Heart right ventricle (tissue), 16 donors: ENCODE data around the gene TMEM120B. TPM values are rescaled to one million over a fixed set of nuclear protein-coding genes. Genes with fewer than 3 reads are reported as not detected.

ENCODE experiments used
- ATAC-seq, 8 donors: fragments of 200-7000 bp; cut with Tn5 transposase; one replicate each; pipeline ENCODE4 v1.9.1; 2020; ENCODE audit warnings: mild to moderate bottlenecking in 8 of 8, moderate library complexity in 8 of 8, moderate number of reproducible peaks in 1 of 8
- DNase-seq, 2 donors: peaks; one replicate each; pipeline ENCODE4 v3.0.0-alpha.2; 2020
- H3K27ac ChIP-seq, 10 donors: fragments of 200-600 bp; sonication (generic) in 2 of 10; one replicate each; pipeline versions ENCODE4 v1.5.0 to v1.8.0; 2020 to 2022; ENCODE audit warnings: mild to moderate bottlenecking in 3 of 10
- H3K27me3 ChIP-seq, 7 donors: fragments of 200-600 bp; one replicate each; pipeline ENCODE4 v1.8.0; 2021 to 2022; ENCODE audit warnings: mild to moderate bottlenecking in 2 of 7
- H3K36me3 ChIP-seq, 9 donors: fragments of 200-600 bp; sonication (generic) in 1 of 9; one replicate each; pipeline versions ENCODE4 v1.5.0 to v1.8.0; 2020 to 2022; ENCODE audit warnings: mild to moderate bottlenecking in 2 of 9
- H3K4me1 ChIP-seq, 9 donors: fragments of 200-600 bp; sonication (generic) in 1 of 9; one replicate each; pipeline versions ENCODE4 v1.5.0 to v1.8.0; 2020 to 2022; ENCODE audit warnings: mild to moderate bottlenecking in 4 of 9
- H3K4me3 ChIP-seq, 10 donors: fragments of 200-600 bp; sonication (generic) in 2 of 10; one replicate each; pipeline versions ENCODE4 v1.5.0 to v1.8.0; 2020 to 2022; ENCODE audit warnings: mild to moderate bottlenecking in 7 of 10, moderate library complexity in 2 of 10
- H3K9me3 ChIP-seq, 11 donors: fragments of 200-600 bp in 10 of 11; sonication (generic) in 2 of 11; one replicate each; pipeline versions ENCODE4 v1.5.0 to v1.8.0; 2013 to 2022; ENCODE audit warnings: mild to moderate bottlenecking in 2 of 11, control low read depth in 1 of 11, moderate library complexity in 1 of 11
- WGBS, 2 donors: extraction: QIAGEN DNeasy Blood & Tissue Kit; methylation state at CpG; one replicate each; pipeline ENCODE4 v1.1.7; 2013; ENCODE audit warnings: inconsistent platforms in 1 of 2; 5-methylcytosine and 5-hydroxymethylcytosine counted together
- intact Hi-C, 10 donors: fragments of 100-400 bp; cut with DNase I; formaldehyde crosslinking; loops; one replicate each; pipeline versions ENCODE4 v1.11.1 to v1.14.2; 2022
- polyA plus RNA-seq, 2 donors: library from polyadenylated mRNA; stranded (reverse); fragments of 200-250 nt; gene quantifications; one replicate each; pipeline ENCODE4 v1.2.3, GENCODE V29; 2013
- total RNA-seq, 10 donors: library from RNA; stranded (reverse); fragmentation: NEBNext Ultra II Directional in 3 of 10; extraction: Animal tissue kit (Norgen Biotek cat#: 25700) in 3 of 10; gene quantifications; one replicate each; pipeline versions ENCODE4 v1.2.1 to v1.2.4, GENCODE V29; 2021 to 2023
- TF ChIP-seq, protein P1 (sequence below), 9 donors: fragments of 200-600 bp; sonication (generic) in 2 of 9; IDR thresholded peaks; one replicate each; pipeline versions ENCODE4 v1.5.0 to v1.8.0; 2021 to 2022; ENCODE audit warnings: antibody characterized with exemption in 9 of 9, mild to moderate bottlenecking in 5 of 9, moderate library complexity in 1 of 9
- donor health status: Arrhythmogenic right ventricular cardiomyopathy.
- donor health status: ischemic (EF 13 %, LVEDD 7.1; RV severe dilation, severe dysfunction).
- donor health status: healthy with polysubstance abuse.
- donor health status: DM: no; HTN: yes; CAD: no.
- donor health status: DM: no; HTN: no; CAD: no.
- donor health status: ischemic (EF 25% LVEDD 6.9; RV normal size, moderate dysfunction).
- donor health status: ischemic (EF 25% LVEDD 5.7; RV mildly dilated, moderate dysfunction).
- donor health status: healthy.
- donor health status: DM: yes; HTN: yes; CAD: no.
- donor health status: Ischemic cardiomyopathy.
- donor health status: ischemic (EF 35%, LVEDD 5.7; RV mildly dilated, moderate dysfunction).
- donor health status: nonischemic (EF 11% LVEDD 7.7; RV severe dilation, severe dysfunction).
- donor health status: DM: yes; HTN: yes; CAD: no.
- donor health status: PGD.
- donor health status: ischemic (EF 29% LVEDD 5.4; RV normal size, mild dysfunction).
- donor health status: nonischemic (EF 23%, LVEDD 6.1; RV moderate dilation, normal function).

Gene TMEM120B
- total and polyA plus RNA-seq, 12 donors = 5.3 to 12.7 (median 7.4) TPM

DNA sequence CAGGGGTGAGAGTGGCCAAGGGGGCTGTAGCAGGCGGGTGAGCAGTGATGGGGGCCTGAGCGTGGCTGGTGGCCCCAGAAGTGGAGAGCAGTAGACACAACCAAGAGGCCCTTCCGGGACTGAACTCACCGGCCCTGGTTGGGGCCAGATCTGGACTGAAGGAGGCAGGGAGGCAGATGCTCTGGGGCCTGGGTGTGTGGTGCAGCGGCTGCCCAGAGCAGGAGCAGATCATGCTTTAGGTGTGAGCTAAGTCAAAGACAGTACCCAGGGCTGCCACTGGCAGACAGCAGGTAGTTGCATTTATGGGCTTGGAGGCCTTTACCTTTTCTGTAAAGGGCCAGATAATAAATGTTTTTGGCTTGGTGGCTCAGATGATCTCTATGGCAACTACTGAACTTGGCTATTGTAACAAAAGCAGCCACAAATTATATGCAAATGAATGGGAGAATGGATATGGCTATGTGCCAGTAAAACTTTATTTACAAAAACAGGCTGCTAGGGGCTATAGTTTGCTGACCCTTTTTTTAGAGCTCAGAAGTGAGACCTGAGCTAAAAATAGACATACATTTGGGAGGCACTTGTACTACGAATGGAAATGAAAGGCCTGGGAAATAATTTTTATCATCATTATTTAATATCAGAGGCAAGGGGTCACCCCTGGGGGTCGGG lies 116.8 kb downstream of the TMEM120B start:
- peaks cover 0 to 85% (median 52%) of the 10 kb centered on the region in 9 donors for H3K36me3 ChIP-seq
- H3K4me3 ChIP-seq = no peak overlapping the region
- no peak for DNase-seq
- TF ChIP-seq, protein P1, sequence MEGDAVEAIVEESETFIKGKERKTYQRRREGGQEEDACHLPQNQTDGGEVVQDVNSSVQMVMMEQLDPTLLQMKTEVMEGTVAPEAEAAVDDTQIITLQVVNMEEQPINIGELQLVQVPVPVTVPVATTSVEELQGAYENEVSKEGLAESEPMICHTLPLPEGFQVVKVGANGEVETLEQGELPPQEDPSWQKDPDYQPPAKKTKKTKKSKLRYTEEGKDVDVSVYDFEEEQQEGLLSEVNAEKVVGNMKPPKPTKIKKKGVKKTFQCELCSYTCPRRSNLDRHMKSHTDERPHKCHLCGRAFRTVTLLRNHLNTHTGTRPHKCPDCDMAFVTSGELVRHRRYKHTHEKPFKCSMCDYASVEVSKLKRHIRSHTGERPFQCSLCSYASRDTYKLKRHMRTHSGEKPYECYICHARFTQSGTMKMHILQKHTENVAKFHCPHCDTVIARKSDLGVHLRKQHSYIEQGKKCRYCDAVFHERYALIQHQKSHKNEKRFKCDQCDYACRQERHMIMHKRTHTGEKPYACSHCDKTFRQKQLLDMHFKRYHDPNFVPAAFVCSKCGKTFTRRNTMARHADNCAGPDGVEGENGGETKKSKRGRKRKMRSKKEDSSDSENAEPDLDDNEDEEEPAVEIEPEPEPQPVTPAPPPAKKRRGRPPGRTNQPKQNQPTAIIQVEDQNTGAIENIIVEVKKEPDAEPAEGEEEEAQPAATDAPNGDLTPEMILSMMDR (IDR thresholded peaks at IDR 0.05) = no peak
- intact Hi-C loops = no loop called here
- ATAC-seq = peak in 2 of 8 donors; percentile 10 to 30
- WGBS, 2 donors = 64 to 71% methylated on average over 7 of the region's 7 CpGs
- H3K9me3 ChIP-seq = no peaks in the 10 kb centered on the region
- H3K27me3 ChIP-seq = no peaks in the 10 kb centered on the region
- peak overlapping the region in 4 of 10 donors; percentile 5 to 65 (median 48) for H3K27ac ChIP-seq
- H3K4me1 ChIP-seq = peaks cover 0 to 12% (median 6%) of the 10 kb centered on the region in 9 donors

DNA sequence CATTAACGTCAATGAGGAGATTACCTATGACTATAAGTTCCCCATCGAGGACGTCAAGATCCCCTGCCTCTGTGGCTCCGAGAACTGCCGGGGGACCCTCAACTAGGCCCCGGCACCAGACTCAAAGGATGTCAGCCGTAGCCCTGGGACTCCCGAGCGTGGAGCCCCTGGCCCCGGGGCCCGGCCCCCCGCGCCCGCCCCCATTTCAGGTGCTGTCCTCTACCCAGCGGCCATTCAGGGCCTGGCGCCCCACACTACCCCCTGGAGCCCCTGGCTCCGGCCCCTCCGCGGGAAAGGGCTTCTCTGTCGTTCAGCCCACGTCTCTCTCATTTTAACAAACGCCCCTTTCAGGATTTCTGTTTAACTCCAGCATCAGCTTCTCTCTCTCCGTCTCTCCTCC lies 117.6 kb downstream of the TMEM120B start:
- intact Hi-C loops = loop anchor here in 1 of 10 donors (10.0 kb wide), 1 partner anchor 55 kb away; the partner anchor contains the start of gene PSMD9
- Histone ChIP-seq H3K4me3 (no peak overlapping the region), H3K9me3 (no peaks in the 10 kb centered on the region), H3K27ac (peak overlapping the region in 2 of 10 donors; percentile 57 to 65), H3K4me1 (peaks cover 0 to 12% (median 6%) of the 10 kb centered on the region in 9 donors), H3K36me3 (peaks cover 0 to 78% (median 52%) of the 10 kb centered on the region in 9 donors), H3K27me3 (no peaks in the 10 kb centered on the region)
- TF ChIP-seq, protein P1 (IDR thresholded peaks at IDR 0.05) = no peak
- ATAC-seq (no peak), DNase-seq (no peak)
- WGBS, 2 donors = 90% methylated on average over 23 of the region's 23 CpGs

DNA sequence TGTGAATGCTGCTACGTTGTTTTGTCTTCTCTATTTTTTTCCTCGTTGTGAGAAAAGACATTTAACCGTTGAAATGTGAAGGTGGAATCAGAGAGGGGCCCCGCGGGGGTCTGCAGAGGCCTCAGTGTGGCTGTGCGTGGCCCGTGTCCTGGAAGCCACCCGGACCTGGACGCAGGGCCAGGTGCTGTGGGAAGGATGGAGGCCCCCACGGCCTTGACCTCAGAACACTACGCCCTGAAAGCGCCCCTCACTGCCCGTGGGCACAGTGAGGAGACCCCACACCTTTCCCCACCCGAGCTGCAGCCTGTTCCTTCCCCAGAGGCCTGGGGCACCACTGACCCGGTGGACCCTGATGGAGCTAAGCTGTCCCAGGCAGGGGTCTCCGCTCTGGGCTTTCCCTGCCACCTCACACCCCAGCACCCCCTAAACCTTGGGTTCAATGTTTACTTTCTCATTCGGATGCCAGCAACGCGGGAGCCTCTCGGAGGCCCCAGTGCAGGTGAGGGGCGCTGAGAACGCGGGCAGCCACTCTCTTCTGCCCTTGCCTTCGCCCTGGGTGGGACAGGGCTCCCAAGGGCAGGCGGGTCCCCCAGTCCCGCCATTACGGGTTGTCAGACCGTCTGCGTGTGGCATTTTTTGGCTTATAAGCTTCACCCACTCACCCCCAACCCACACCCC lies 118.2 kb downstream of the TMEM120B start:
- TF ChIP-seq, protein P1 (IDR thresholded peaks at IDR 0.05) = no peak
- 89 to 91% methylated on average over 29 of the region's 29 CpGs for WGBS, 2 donors
- ATAC-seq (peak in 2 of 8 donors; percentile 14 to 20), DNase-seq (no peak)
- intact Hi-C loops = loop anchor here in 1 of 10 donors (10.0 kb wide), 1 partner anchor 54 kb away; the partner anchor contains the start of gene PSMD9
- H3K9me3 ChIP-seq = no peaks in the 10 kb centered on the region
- H3K4me1 ChIP-seq = peaks cover 0 to 12% (median 6%) of the 10 kb centered on the region in 9 donors
- no peak overlapping the region for H3K4me3 ChIP-seq
- peaks cover 0 to 73% (median 51%) of the 10 kb centered on the region in 9 donors for H3K36me3 ChIP-seq
- no peak overlapping the region for H3K27ac ChIP-seq
- no peaks in the 10 kb centered on the region for H3K27me3 ChIP-seq

Other genes with a start within 250 kb of the TMEM120B start
- gene KDM2B, start 131.7 kb upstream of the TMEM120B start, total RNA-seq = 10 to 100 TPM in 9 of 10 donors, 1 to 10 TPM in 1; 10.0 to 18.4 (median 14.6) TPM
- gene KDM2B, start 131.7 kb upstream of the TMEM120B start, polyA plus RNA-seq = 1 to 10 TPM; 4.8 to 9.7 TPM
- 10 to 100 TPM in 3 of 10 donors, 1 to 10 TPM in 7; 6.0 to 14.1 (median 8.8) TPM for gene ORAI1, start 86.2 kb upstream of the TMEM120B start, total RNA-seq
- 10 to 100 TPM in 1 of 2 donors, 1 to 10 TPM in 1; 1.8 to 18.1 TPM for gene ORAI1, start 86.2 kb upstream of the TMEM120B start, polyA plus RNA-seq
- gene MORN3, start 43.1 kb upstream of the TMEM120B start, total RNA-seq = under 1 TPM in 5 of 10 donors, not detected in 5; 0.17 to 0.28 (median 0.18) TPM
- under 1 TPM; 0.15 to 0.19 TPM for gene MORN3, start 43.1 kb upstream of the TMEM120B start, polyA plus RNA-seq
- gene RHOF, start 80.9 kb downstream of the TMEM120B start, total RNA-seq = 10 to 100 TPM; 19.8 to 45.6 (median 27.2) TPM
- gene RHOF, start 80.9 kb downstream of the TMEM120B start, polyA plus RNA-seq = 10 to 100 TPM; 16.5 to 16.6 TPM
- gene SETD1B, start 91.3 kb downstream of the TMEM120B start, total RNA-seq = 10 to 100 TPM; 10.3 to 14.8 (median 11.2) TPM
- gene SETD1B, start 91.3 kb downstream of the TMEM120B start, polyA plus RNA-seq = 10 to 100 TPM in 1 of 2 donors, 1 to 10 TPM in 1; 2.8 to 11.9 TPM
- gene HPD, start 146.1 kb downstream of the TMEM120B start, total RNA-seq = 1 to 10 TPM in 6 of 10 donors, under 1 TPM in 4; 0.24 to 3.4 (median 1.2) TPM
- gene HPD, start 146.1 kb downstream of the TMEM120B start, polyA plus RNA-seq = 1 to 10 TPM; 1.0 to 1.3 TPM
- 10 to 100 TPM; 29.3 to 39.9 (median 34.4) TPM for gene PSMD9, start 176.0 kb downstream of the TMEM120B start, total RNA-seq
- 100 to 1,000 TPM in 1 of 2 donors, 10 to 100 TPM in 1; 13.6 to 117 TPM for gene PSMD9, start 176.0 kb downstream of the TMEM120B start, polyA plus RNA-seq
- 1 to 10 TPM in 7 of 10 donors, under 1 TPM in 3; 0.52 to 4.6 (median 1.9) TPM for gene CFAP251, start 205.8 kb downstream of the TMEM120B start, total RNA-seq
- 1 to 10 TPM in 1 of 2 donors, under 1 TPM in 1; 0.66 to 1.0 TPM for gene CFAP251, start 205.8 kb downstream of the TMEM120B start, polyA plus RNA-seq